Esophagus squamous epithelium (tissue), 4 donors: ENCODE results near the gene NXN.

ENCODE experiments used
- POLR2A ChIP-seq, 4 donors: fragments of 450-650 bp; IDR thresholded peaks; one replicate each; pipeline ENCODE4 v1.6.1; 2017; ENCODE audit warnings: antibody characterized with exemption in 4 of 4, mild to moderate bottlenecking in 4 of 4, moderate library complexity in 3 of 4
- TF ChIP-seq, protein P1 (sequence below), 6 experiments: fragments of 450-650 bp in 4 of 6; fragments of 200-600 bp in 2 of 6; sonication (generic) in 2 of 6; IDR thresholded peaks; one replicate each; pipeline ENCODE4 v1.5.1; 2016 to 2019; ENCODE audit warnings: antibody characterized with exemption in 6 of 6, mild to moderate bottlenecking in 4 of 6, moderate library complexity in 4 of 6

DNA sequence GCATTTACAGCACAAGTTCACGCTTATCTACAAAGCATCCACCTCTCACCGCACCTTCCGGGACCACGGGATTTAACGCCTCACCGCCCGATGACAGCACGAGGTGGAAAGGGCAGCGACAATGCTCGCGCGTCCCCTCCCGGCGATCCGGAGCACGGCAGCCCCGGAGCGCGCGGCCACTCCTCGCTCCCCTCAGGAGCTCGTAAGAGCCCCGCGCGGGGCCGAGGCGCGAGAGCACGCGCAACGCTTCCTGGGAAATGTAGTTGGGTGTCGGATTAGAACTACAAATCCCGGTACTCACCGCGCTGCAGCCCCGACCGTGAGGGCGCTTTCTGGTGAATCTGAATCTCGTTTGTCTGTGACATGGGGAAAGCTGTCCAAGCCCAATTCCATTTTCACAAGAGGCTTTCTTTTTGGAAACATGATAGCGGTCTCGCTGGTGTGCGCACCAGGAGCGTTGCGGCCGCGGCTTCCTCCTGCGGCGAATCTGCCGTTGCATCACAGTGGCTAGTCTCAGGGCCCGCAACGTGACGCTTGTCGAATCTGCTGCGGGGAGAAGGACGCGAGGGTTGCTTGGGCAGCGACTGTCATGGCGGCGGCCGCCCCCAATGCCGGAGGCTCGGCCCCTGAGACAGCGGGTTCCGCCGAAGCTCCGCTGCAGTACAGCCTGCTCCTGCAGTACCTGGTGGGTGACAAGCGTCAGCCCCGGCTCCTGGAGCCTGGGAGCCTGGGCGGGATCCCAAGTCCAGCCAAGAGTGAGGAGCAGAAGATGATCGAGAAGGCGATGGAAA is 17.2 kb upstream of the NXN start, which contains the start of gene TIMM22:
- TF ChIP-seq, protein P1, sequence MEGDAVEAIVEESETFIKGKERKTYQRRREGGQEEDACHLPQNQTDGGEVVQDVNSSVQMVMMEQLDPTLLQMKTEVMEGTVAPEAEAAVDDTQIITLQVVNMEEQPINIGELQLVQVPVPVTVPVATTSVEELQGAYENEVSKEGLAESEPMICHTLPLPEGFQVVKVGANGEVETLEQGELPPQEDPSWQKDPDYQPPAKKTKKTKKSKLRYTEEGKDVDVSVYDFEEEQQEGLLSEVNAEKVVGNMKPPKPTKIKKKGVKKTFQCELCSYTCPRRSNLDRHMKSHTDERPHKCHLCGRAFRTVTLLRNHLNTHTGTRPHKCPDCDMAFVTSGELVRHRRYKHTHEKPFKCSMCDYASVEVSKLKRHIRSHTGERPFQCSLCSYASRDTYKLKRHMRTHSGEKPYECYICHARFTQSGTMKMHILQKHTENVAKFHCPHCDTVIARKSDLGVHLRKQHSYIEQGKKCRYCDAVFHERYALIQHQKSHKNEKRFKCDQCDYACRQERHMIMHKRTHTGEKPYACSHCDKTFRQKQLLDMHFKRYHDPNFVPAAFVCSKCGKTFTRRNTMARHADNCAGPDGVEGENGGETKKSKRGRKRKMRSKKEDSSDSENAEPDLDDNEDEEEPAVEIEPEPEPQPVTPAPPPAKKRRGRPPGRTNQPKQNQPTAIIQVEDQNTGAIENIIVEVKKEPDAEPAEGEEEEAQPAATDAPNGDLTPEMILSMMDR (IDR thresholded peaks at IDR 0.05), result peak; percentile 87 to 99 (median 98)
- peak in 2 of 4 donors; percentile 67 to 79 for TF ChIP-seq POLR2A (IDR thresholded peaks at IDR 0.05)
